ENCODE results near the gene SF3B1.

SF3B1 gene

DNA sequence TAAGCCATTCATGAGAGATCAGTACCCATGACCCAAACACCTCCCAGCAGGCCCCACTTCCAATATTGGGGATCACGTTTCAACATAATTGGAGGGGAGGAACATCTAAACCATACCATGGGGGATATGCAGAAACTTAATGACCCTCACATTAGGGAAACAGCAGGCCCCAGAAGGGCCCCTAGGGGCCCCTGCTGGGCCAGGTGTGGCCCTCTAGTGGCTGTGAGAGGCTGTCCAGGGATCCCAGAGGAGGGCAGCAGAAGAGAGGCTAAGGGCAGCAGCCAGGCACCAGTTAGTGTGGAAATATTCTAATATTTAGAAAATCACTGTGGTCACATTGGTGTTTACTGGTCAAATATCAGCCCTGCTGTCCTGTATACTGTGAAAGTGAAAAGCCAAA lies 75.0 kb downstream of the SF3B1 start:
- H3K27me3 ChIP-seq (ENCODE audit: insufficient read depth, low read length), result no peaks in the 10 kb centered on the region
- no peak overlapping the region for H2BK120ac ChIP-seq (ENCODE audit: insufficient read depth, low read length, poor library complexity)
- H3K9me3 ChIP-seq (ENCODE audit: insufficient read depth, low read depth, low read length), result no peaks in the 10 kb centered on the region
- H3K4me1 ChIP-seq (ENCODE audit: control insufficient read depth in 1 of 2, insufficient read depth in 2 of 2, low read length in 2 of 2), result peaks cover 3 to 8% of the 10 kb centered on the region in 2 experiments
- no peaks in the 10 kb centered on the region for H3K36me3 ChIP-seq (ENCODE audit: control insufficient read depth in 1 of 2, insufficient read depth in 2 of 2, low read length in 2 of 2)
- no peak overlapping the region for H3K14ac ChIP-seq (ENCODE audit: low read length)
- no peak overlapping the region for H2AFZ ChIP-seq (ENCODE audit: insufficient read depth, low read length, poor library complexity)
- no peak overlapping the region for H4K91ac ChIP-seq (ENCODE audit: low read depth, low read length)
- H3K18ac ChIP-seq (ENCODE audit: low read length), result no peak overlapping the region
- no peak overlapping the region for H3K4ac ChIP-seq (ENCODE audit: low read depth, low read length)
- no peak overlapping the region for H3K23ac ChIP-seq (ENCODE audit: low read length)
- H3K4me2 ChIP-seq (ENCODE audit: low read length), result no peak overlapping the region
- H3K9ac ChIP-seq (ENCODE audit: low read length), result no peak overlapping the region
- H4K8ac ChIP-seq (ENCODE audit: low read depth, low read length), result no peak overlapping the region
- H3K27ac ChIP-seq (ENCODE audit: low read depth, low read length), result no peak overlapping the region
- WGBS (ENCODE audit: extremely low coverage, insufficient coverage, insufficient read length), result no CpG with 5 or more reads among the region's 1 CpG
- H2BK12ac ChIP-seq (ENCODE audit: low read length), result no peak overlapping the region
- H3K79me1 ChIP-seq (ENCODE audit: low read length), result no peaks in the 10 kb centered on the region
- H2BK5ac ChIP-seq (ENCODE audit: low read depth, low read length, poor library complexity), result no peak overlapping the region
- H3K79me2 ChIP-seq (ENCODE audit: control insufficient read depth, insufficient read depth, low read length, poor library complexity), result no peaks in the 10 kb centered on the region
- H3K4me3 ChIP-seq (ENCODE audit: low read depth, low read length), result no peak overlapping the region
- DNase-seq, result no peak
- no peak overlapping the region for H2AK5ac ChIP-seq (ENCODE audit: low read length)
- no peak overlapping the region for H4K12ac ChIP-seq (ENCODE audit: low read depth, low read length)

DNA sequence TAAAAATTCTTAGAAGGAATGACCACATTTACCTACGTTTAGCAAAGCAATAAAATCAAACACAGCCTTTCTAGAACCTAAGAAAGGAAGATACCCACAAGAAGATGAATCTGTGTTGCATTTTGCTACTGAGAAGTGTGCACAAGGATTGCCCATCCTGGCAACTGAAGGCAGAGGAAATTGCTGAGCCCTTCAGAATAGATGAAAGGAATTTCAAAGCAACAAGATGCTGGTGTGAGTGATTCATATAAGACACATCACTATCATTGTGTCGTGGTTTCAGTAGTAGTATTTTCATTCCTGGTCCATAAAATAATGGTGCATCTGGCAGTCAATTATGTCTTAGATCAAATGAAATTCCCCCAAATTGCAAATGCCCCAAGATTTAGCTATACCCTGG lies 75.9 kb downstream of the SF3B1 start:
- H3K79me1 ChIP-seq (ENCODE audit: low read length), result no peaks in the 10 kb centered on the region
- no peak overlapping the region for H3K4ac ChIP-seq (ENCODE audit: low read depth, low read length)
- no peak overlapping the region for H4K91ac ChIP-seq (ENCODE audit: low read depth, low read length)
- no peak for DNase-seq
- H3K36me3 ChIP-seq (ENCODE audit: control insufficient read depth in 1 of 2, insufficient read depth in 2 of 2, low read length in 2 of 2), result no peaks in the 10 kb centered on the region
- H2BK12ac ChIP-seq (ENCODE audit: low read length), result no peak overlapping the region
- no peak overlapping the region for H2AK5ac ChIP-seq (ENCODE audit: low read length)
- no peak overlapping the region for H3K4me3 ChIP-seq (ENCODE audit: low read depth, low read length)
- H3K23ac ChIP-seq (ENCODE audit: low read length), result no peak overlapping the region
- no peak overlapping the region for H3K27ac ChIP-seq (ENCODE audit: low read depth, low read length)
- no peak overlapping the region for H2BK5ac ChIP-seq (ENCODE audit: low read depth, low read length, poor library complexity)
- H2BK120ac ChIP-seq (ENCODE audit: insufficient read depth, low read length, poor library complexity), result no peak overlapping the region
- no peak overlapping the region for H3K9ac ChIP-seq (ENCODE audit: low read length)
- no peaks in the 10 kb centered on the region for H3K27me3 ChIP-seq (ENCODE audit: insufficient read depth, low read length)
- peaks cover 3 to 6% of the 10 kb centered on the region in 2 experiments for H3K4me1 ChIP-seq (ENCODE audit: control insufficient read depth in 1 of 2, insufficient read depth in 2 of 2, low read length in 2 of 2)
- no peak overlapping the region for H3K14ac ChIP-seq (ENCODE audit: low read length)
- WGBS (ENCODE audit: extremely low coverage, insufficient coverage, insufficient read length), result no CpG with 5 or more reads among the region's 2 CpGs
- H3K79me2 ChIP-seq (ENCODE audit: control insufficient read depth, insufficient read depth, low read length, poor library complexity), result no peaks in the 10 kb centered on the region
- H3K18ac ChIP-seq (ENCODE audit: low read length), result no peak overlapping the region
- no peak overlapping the region for H2AFZ ChIP-seq (ENCODE audit: insufficient read depth, low read length, poor library complexity)
- H3K4me2 ChIP-seq (ENCODE audit: low read length), result no peak overlapping the region
- no peak overlapping the region for H4K12ac ChIP-seq (ENCODE audit: low read depth, low read length)
- no peak overlapping the region for H4K8ac ChIP-seq (ENCODE audit: low read depth, low read length)
- no peaks in the 10 kb centered on the region for H3K9me3 ChIP-seq (ENCODE audit: insufficient read depth, low read depth, low read length)

- no peak overlapping the region for H2BK120ac ChIP-seq (ENCODE audit: insufficient read depth, low read length, poor library complexity)
- H3K4ac ChIP-seq (ENCODE audit: low read depth, low read length), result no peak overlapping the region
- H3K79me2 ChIP-seq (ENCODE audit: control insufficient read depth, insufficient read depth, low read length, poor library complexity), result no peaks in the 10 kb centered on the region
- no peaks in the 10 kb centered on the region for H3K9me3 ChIP-seq (ENCODE audit: insufficient read depth, low read depth, low read length)
- no peak overlapping the region for H3K14ac ChIP-seq (ENCODE audit: low read length)
- H3K36me3 ChIP-seq (ENCODE audit: control insufficient read depth in 1 of 2, insufficient read depth in 2 of 2, low read length in 2 of 2), result no peaks in the 10 kb centered on the region
- no peak overlapping the region for H3K18ac ChIP-seq (ENCODE audit: low read length)
- H3K4me3 ChIP-seq (ENCODE audit: low read depth, low read length), result no peak overlapping the region
- no peak overlapping the region for H4K8ac ChIP-seq (ENCODE audit: low read depth, low read length)
- H4K12ac ChIP-seq (ENCODE audit: low read depth, low read length), result no peak overlapping the region
- no CpG with 5 or more reads among the region's 1 CpG for WGBS (ENCODE audit: extremely low coverage, insufficient coverage, insufficient read length)
- no peak overlapping the region for H3K27ac ChIP-seq (ENCODE audit: low read depth, low read length)
- H3K79me1 ChIP-seq (ENCODE audit: low read length), result no peaks in the 10 kb centered on the region
- H4K91ac ChIP-seq (ENCODE audit: low read depth, low read length), result no peak overlapping the region
- peak; percentile 9 to 42 for DNase-seq
- no peak overlapping the region for H3K9ac ChIP-seq (ENCODE audit: low read length)
- H3K4me2 ChIP-seq (ENCODE audit: low read length), result no peak overlapping the region
- H2AK5ac ChIP-seq (ENCODE audit: low read length), result no peak overlapping the region
- no peaks in the 10 kb centered on the region for H3K27me3 ChIP-seq (ENCODE audit: insufficient read depth, low read length)
- no peak overlapping the region for H2BK12ac ChIP-seq (ENCODE audit: low read length)
- no peak overlapping the region for H3K23ac ChIP-seq (ENCODE audit: low read length)
- no peak overlapping the region for H2AFZ ChIP-seq (ENCODE audit: insufficient read depth, low read length, poor library complexity)
- H3K4me1 ChIP-seq (ENCODE audit: control insufficient read depth in 1 of 2, insufficient read depth in 2 of 2, low read length in 2 of 2), result peaks cover 3% of the 10 kb centered on the region in 2 experiments
- H2BK5ac ChIP-seq (ENCODE audit: low read depth, low read length, poor library complexity), result no peak overlapping the region
These were observed 76.8 kb downstream of the SF3B1 start for GRCh38 chr2:197357986-197358385.

DNA sequence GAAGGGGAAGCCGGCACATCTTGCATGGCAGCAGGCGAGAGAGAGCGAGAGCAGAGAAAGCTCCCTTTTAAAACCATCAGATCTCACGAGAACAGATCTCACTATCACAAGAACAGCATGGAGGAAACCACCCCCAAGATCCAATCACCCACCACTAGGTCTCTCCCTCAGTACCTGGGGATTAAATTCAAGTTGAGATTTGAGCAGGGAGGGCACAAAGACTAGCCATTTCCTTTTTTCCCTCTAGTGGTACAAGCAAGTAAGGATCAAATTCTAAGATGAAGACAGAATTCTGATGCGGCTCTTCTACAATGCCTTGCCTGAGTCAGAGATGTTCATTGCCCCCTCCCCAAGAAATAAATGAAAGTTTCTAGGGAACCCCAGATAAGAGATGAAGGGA lies 78.7 kb downstream of the SF3B1 start:
- Histone ChIP-seq H3K36me3 (ENCODE audit: control insufficient read depth in 1 of 2, insufficient read depth in 2 of 2, low read length in 2 of 2) (no peaks in the 10 kb centered on the region), H3K4me3 (ENCODE audit: low read depth, low read length) (no peak overlapping the region), H3K27me3 (ENCODE audit: insufficient read depth, low read length) (no peaks in the 10 kb centered on the region), H3K4ac (ENCODE audit: low read depth, low read length) (no peak overlapping the region), H4K91ac (ENCODE audit: low read depth, low read length) (no peak overlapping the region), H2AFZ (ENCODE audit: insufficient read depth, low read length, poor library complexity) (no peak overlapping the region), H3K4me1 (ENCODE audit: control insufficient read depth in 1 of 2, insufficient read depth in 2 of 2, low read length in 2 of 2) (peaks cover 3% of the 10 kb centered on the region in 2 experiments), H2BK12ac (ENCODE audit: low read length) (no peak overlapping the region), H2AK5ac (ENCODE audit: low read length) (no peak overlapping the region), H2BK120ac (ENCODE audit: insufficient read depth, low read length, poor library complexity) (no peak overlapping the region), H3K27ac (ENCODE audit: low read depth, low read length) (no peak overlapping the region), H4K12ac (ENCODE audit: low read depth, low read length) (no peak overlapping the region), H4K8ac (ENCODE audit: low read depth, low read length) (no peak overlapping the region), H3K23ac (ENCODE audit: low read length) (no peak overlapping the region), H3K18ac (ENCODE audit: low read length) (no peak overlapping the region), H3K4me2 (ENCODE audit: low read length) (no peak overlapping the region), H3K9me3 (ENCODE audit: insufficient read depth, low read depth, low read length) (no peaks in the 10 kb centered on the region), H3K79me1 (ENCODE audit: low read length) (no peaks in the 10 kb centered on the region), H3K9ac (ENCODE audit: low read length) (no peak overlapping the region), H3K79me2 (ENCODE audit: control insufficient read depth, insufficient read depth, low read length, poor library complexity) (no peaks in the 10 kb centered on the region), H3K14ac (ENCODE audit: low read length) (no peak overlapping the region), H2BK5ac (ENCODE audit: low read depth, low read length, poor library complexity) (no peak overlapping the region)
- WGBS (ENCODE audit: extremely low coverage, insufficient coverage, insufficient read length), result no CpG with 5 or more reads among the region's 5 CpGs
- DNase-seq, result no peak

All from trophoblast cell (in vitro differentiated cells and primary cell).